OCI-LY7 (cell line): ENCODE measurements around the gene RWDD3. TPM values are rescaled to one million over a fixed set of nuclear protein-coding genes. Genes with fewer than 3 reads are reported as not detected.

Source experiments
- BruUV-seq: library from RNA; stranded (reverse); fragments of 400-500 nt; replicated peaks from 2 replicates; lab custom pipeline; 2021; lab: Mats Ljungman, UMichigan
- CTCF ChIA-PET: fragments of 300-600 bp; sonication (Branson Sonifier 250); formaldehyde crosslinking; loops from one replicate; lab custom pipeline; 2022; ENCODE audit warnings: antibody characterized with exemption; ENCODE audit not compliant: unreplicated experiment; lab: Charles Lee
- POLR2A ChIA-PET: fragments of 300-600 bp; sonication (Branson Sonifier 250); formaldehyde crosslinking; loops from one replicate; lab custom pipeline; 2022; ENCODE audit warnings: antibody characterized with exemption; lab: Charles Lee
- DNase-seq: peaks from one replicate; pipeline ENCODE4 v3.0.0-alpha.2; 2015; ENCODE audit warnings: low spot score
- H2AFZ ChIP-seq: fragments of 200-600 bp; sonication (generic), shearing (Covaris generic); 2 replicates; pipeline ENCODE4 v1.6.1; 2014; ENCODE audit warnings: mild to moderate bottlenecking, antibody characterized with exemption, low read length, moderate library complexity
- H3K27ac ChIP-seq: fragments of 200-600 bp; sonication (generic); 2 replicates; pipeline ENCODE4 v1.5.1; 2014; ENCODE audit warnings: mixed run types, low read depth, mild to moderate bottlenecking, moderate library complexity, low read length, inconsistent platforms; ENCODE audit not compliant: poor library complexity, severe bottlenecking
- H3K36me3 ChIP-seq: fragments of 200-600 bp; sonication (generic); 2 replicates; pipeline ENCODE4 v1.6.1; 2014; ENCODE audit warnings: mild to moderate bottlenecking, antibody characterized with exemption, low read length, moderate library complexity, mixed read lengths; ENCODE audit not compliant: insufficient read depth
- H3K4me1 ChIP-seq: fragments of 200-600 bp; sonication (generic); 2 replicates; pipeline ENCODE4 v1.5.1; 2014; ENCODE audit warnings: mild to moderate bottlenecking, low read length; ENCODE audit not compliant: insufficient read depth, poor library complexity, severe bottlenecking
- H3K4me2 ChIP-seq: fragments of 200-600 bp; sonication (generic); 2 replicates; pipeline ENCODE4 v1.6.1; 2014; ENCODE audit warnings: mild to moderate bottlenecking, low read length
- H3K4me3 ChIP-seq: fragments of 200-600 bp; sonication (generic); 2 replicates; pipeline ENCODE4 v1.5.1; 2014; ENCODE audit warnings: mild to moderate bottlenecking, low read depth, low read length; ENCODE audit not compliant: poor library complexity, severe bottlenecking
- H3K79me2 ChIP-seq: fragments of 200-600 bp; sonication (generic); 2 replicates; pipeline ENCODE4 v1.6.1; 2016; ENCODE audit warnings: low read depth, mild to moderate bottlenecking, low read length, moderate library complexity, mixed read lengths; ENCODE audit not compliant: insufficient read depth
- H3K9me2 ChIP-seq: fragments of 200-600 bp; sonication (generic); 2 replicates; pipeline ENCODE4 v1.6.1; 2016; ENCODE audit warnings: mild to moderate bottlenecking, low read length, mixed read lengths; ENCODE audit not compliant: insufficient read depth
- H3K9me3 ChIP-seq: fragments of 200-600 bp; sonication (generic); 2 replicates; pipeline ENCODE4 v1.6.1; 2014; ENCODE audit warnings: mild to moderate bottlenecking, mixed run types, low read length, mixed read lengths
- H4K20me1 ChIP-seq: fragments of 200-600 bp; sonication (generic); 2 replicates; pipeline ENCODE4 v1.6.1; 2014; ENCODE audit warnings: mild to moderate bottlenecking, antibody characterized with exemption, low read length, moderate library complexity, mixed read lengths; ENCODE audit not compliant: insufficient read depth
- EZH2phosphoT487 ChIP-seq: fragments of 200-600 bp; sonication (generic); IDR thresholded peaks from 2 replicates; pipeline ENCODE4 v1.6.1; 2018; ENCODE audit warnings: low read depth, borderline replicate concordance, mild to moderate bottlenecking, mixed run types, antibody characterized with exemption, low read length, moderate library complexity, mixed read lengths
- intact Hi-C: fragments of 100-400 bp; cut with micrococcal nuclease; formaldehyde crosslinking; loops from one replicate; pipeline ENCODE4 v1.10.0; 2022; ENCODE audit not compliant: unreplicated experiment
- total RNA-seq, 2 experiments: library from RNA; depleted of rRNA in 1 of 2; stranded (reverse); fragments of >200 nt in 1 of 2; shearing (Covaris generic) in 1 of 2; gene quantifications; 2 replicates each; pipeline ENCODE4 v1.2.3, GENCODE V29; 2014 to 2022
- TF ChIP-seq, protein P1 (sequence below): fragments of 200-600 bp; sonication (generic); conservative IDR thresholded peaks from 2 replicates; pipeline ENCODE4 v1.5.1; 2014; ENCODE audit warnings: mild to moderate bottlenecking, antibody characterized with exemption, low read length, moderate library complexity, mixed read lengths

RWDD3 gene
- total RNA-seq, 2 experiments from 2014 or later = 11.7 to 20.9 TPM

DNA sequence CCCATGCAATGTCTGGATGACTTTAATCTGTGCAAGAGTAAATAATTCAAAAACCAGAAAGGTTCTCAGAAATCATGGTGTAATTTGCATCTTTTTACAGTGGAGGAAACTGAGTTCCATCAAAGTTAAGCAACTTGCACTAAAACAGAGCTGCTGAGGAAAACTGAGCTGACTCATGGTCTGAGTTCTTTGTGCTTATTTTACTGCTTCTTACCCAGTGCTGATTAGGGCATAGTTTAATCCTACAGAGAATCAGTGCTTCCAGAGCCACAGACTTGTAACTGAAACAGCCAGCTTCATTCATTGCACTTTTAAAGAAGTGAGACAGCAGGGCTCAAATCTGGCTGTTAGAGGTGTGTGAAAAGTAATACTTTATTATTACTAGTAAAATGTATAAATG lies 10.9 kb upstream of the RWDD3 start:
- TF ChIP-seq EZH2phosphoT487 = no peak
- TF ChIP-seq, protein P1, sequence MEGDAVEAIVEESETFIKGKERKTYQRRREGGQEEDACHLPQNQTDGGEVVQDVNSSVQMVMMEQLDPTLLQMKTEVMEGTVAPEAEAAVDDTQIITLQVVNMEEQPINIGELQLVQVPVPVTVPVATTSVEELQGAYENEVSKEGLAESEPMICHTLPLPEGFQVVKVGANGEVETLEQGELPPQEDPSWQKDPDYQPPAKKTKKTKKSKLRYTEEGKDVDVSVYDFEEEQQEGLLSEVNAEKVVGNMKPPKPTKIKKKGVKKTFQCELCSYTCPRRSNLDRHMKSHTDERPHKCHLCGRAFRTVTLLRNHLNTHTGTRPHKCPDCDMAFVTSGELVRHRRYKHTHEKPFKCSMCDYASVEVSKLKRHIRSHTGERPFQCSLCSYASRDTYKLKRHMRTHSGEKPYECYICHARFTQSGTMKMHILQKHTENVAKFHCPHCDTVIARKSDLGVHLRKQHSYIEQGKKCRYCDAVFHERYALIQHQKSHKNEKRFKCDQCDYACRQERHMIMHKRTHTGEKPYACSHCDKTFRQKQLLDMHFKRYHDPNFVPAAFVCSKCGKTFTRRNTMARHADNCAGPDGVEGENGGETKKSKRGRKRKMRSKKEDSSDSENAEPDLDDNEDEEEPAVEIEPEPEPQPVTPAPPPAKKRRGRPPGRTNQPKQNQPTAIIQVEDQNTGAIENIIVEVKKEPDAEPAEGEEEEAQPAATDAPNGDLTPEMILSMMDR = no peak
- Histone ChIP-seq H4K20me1 (no peaks in the 10 kb centered on the region), H3K4me2 (no peak overlapping the region), H3K79me2 (no peaks in the 10 kb centered on the region), H3K27ac (no peak overlapping the region), H3K9me3 (no peaks in the 10 kb centered on the region), H3K4me1 (no peaks in the 10 kb centered on the region), H2AFZ (no peak overlapping the region), H3K9me2 (no peaks in the 10 kb centered on the region), H3K4me3 (no peak overlapping the region), H3K36me3 (no peaks in the 10 kb centered on the region)
- DNase-seq = no peak
- BruUV-seq = no TSS peak
- intact Hi-C loops = no loop called here
- CTCF ChIA-PET = interaction anchor here (0.6 kb wide), 2 partner anchors 13 to 143 kb away, joined by 3 read pairs; no protein-coding TSS in a partner anchor
- POLR2A ChIA-PET = interaction anchor here (1.5 kb wide), 1 partner anchor 10 kb away, joined by 8 read pairs; the partner anchor contains the start of gene RWDD3

DNA sequence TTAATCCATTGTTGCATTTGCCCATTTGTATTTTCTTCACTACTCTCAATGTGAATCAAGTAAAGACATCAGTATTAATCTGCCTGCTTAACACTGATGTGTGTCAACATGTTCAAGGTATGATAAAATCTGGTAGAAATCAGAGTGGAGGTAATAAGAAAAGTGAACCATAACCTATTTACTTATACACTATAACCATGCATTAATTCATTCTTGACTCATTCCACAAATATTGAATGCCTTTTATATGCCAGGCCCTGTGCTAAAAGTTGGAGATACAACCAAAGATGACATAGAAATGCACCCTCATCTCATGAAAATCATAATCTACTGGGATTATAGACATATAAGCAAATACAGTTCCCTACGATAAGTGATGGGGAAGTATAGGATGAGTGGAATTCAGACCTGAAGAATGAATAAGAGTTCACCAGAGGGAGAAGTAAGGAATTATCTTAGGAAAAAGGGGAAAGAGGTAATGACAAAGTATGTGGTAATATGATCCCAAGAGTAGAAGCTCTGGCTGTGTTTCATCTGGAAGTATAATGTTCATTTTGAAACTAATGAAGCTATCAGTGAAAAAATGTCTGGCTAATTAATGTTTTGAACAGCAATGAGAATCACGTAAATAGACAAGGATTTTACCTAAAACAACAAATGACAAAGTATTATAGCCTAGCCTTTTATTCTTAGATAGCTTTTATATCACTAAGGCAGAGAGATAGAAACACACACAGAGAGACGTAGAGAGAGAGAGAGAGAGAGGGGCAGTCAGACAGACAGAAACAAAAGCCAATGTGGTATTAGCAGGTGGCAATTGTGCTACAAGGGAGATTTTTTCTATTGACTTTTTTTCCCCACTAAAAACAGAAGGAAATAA lies 7.0 kb upstream of the RWDD3 start:
- TF ChIP-seq EZH2phosphoT487 = no peak
- TF ChIP-seq, protein P1 = no peak
- Histone ChIP-seq H2AFZ (no peak overlapping the region), H3K36me3 (no peaks in the 10 kb centered on the region), H3K9me2 (no peaks in the 10 kb centered on the region), H3K27ac (no peak overlapping the region), H3K79me2 (no peaks in the 10 kb centered on the region), H3K4me1 (no peaks in the 10 kb centered on the region), H4K20me1 (no peaks in the 10 kb centered on the region), H3K4me2 (no peak overlapping the region), H3K9me3 (no peaks in the 10 kb centered on the region), H3K4me3 (no peak overlapping the region)
- no peak for DNase-seq
- POLR2A ChIA-PET = no interaction called here
- CTCF ChIA-PET = no interaction called here
- intact Hi-C loops = no loop called here
- BruUV-seq = no TSS peak

DNA sequence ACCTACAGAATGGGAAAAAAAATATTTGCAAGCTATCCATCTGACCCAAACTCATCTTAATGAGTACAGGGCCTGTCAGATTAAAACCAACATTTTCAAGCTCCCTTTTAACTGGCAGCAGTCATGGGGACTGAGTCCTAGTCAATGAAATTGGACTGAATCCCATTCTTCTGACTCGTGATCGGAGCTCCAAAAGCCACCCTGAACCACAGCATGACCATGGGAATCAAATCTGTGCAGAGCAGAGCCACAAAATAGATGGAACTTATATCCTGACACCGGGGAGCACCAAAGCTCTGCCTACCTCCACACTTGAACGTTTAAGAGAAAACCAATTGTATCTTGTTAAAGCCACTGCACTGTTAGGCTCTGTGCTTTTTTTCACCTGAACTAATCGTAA lies 5.0 kb upstream of the RWDD3 start:
- Histone ChIP-seq H3K9me3 (no peaks in the 10 kb centered on the region), H3K27ac (no peak overlapping the region), H3K79me2 (no peaks in the 10 kb centered on the region), H3K4me1 (peaks cover 6% of the 10 kb centered on the region), H3K36me3 (no peaks in the 10 kb centered on the region), H3K9me2 (no peaks in the 10 kb centered on the region), H4K20me1 (no peaks in the 10 kb centered on the region), H3K4me2 (no peak overlapping the region), H2AFZ (no peak overlapping the region), H3K4me3 (no peak overlapping the region)
- intact Hi-C loops = no loop called here
- no peak for TF ChIP-seq EZH2phosphoT487
- TF ChIP-seq, protein P1 = no peak
- BruUV-seq = no TSS peak
- CTCF ChIA-PET = no interaction called here
- no peak for DNase-seq
- POLR2A ChIA-PET = interaction anchor here (1.4 kb wide), 1 partner anchor 11 kb away, joined by 4 read pairs; no protein-coding TSS in a partner anchor
